GM12891 (cell line): Measurements from ENCODE around the gene GPC6.

Experiments
- DNase-seq: peaks from one replicate; pipeline ENCODE4 v3.0.0; 2011; ENCODE audit warnings: low spot score; ENCODE audit not compliant: insufficient read length
- FAIRE-seq: peaks from 2 replicates; lab custom pipeline; 2011; peaks lifted over from hg19 to GRCh38; lab: Jason Lieb, UNC
- PAX5 ChIP-seq: IDR thresholded peaks from 2 replicates; pipeline ENCODE4 v1.6.1; 2011; ENCODE audit warnings: low read length, moderate library complexity, mild to moderate bottlenecking; ENCODE audit not compliant: insufficient read depth, severe bottlenecking
- POLR2A ChIP-seq: IDR thresholded peaks from 2 replicates; pipeline ENCODE4 v1.6.1; 2011; ENCODE audit warnings: low read depth, low read length, control low read depth
- POLR2AphosphoS5 ChIP-seq: IDR thresholded peaks from 2 replicates; pipeline ENCODE4 v1.6.1; 2011; ENCODE audit warnings: low read depth, low read length, control low read depth
- POU2F2 ChIP-seq: IDR thresholded peaks from 2 replicates; pipeline ENCODE4 v1.6.1; 2011; ENCODE audit warnings: low read depth, mild to moderate bottlenecking, control low read depth, low read length, moderate library complexity
- SPI1 ChIP-seq: IDR thresholded peaks from 2 replicates; pipeline ENCODE4 v1.6.1; 2011; ENCODE audit warnings: low read depth, low read length, control low read depth
- TAF1 ChIP-seq: IDR thresholded peaks from 2 replicates; pipeline ENCODE4 v1.6.1; 2011; ENCODE audit warnings: low read depth, low read length, control low read depth

GPC6 gene

DNA sequence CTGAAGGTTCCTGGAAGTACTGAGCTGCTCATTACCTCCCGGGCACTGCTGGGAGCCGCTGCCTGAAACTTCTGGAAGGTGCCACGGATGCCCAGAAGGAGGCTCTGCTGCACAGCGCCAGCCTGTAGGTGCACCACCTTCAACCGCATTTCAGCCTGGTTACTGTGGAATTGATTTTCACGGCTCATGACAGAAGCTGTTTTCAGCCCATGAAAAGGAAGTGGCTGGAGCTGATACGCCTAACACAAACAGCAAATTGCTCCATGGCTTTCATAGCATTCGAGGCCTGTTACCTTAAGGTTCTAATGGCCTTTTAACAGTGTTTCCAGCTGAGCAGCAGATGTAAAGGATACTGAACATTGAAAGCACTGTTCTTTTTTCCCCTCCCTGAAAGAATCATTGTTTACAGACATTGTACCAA lies 22.0 kb downstream of the GPC6 start:
- TF ChIP-seq SPI1 (no peak), PAX5 (no peak), POLR2AphosphoS5 (no peak), POU2F2 (no peak), TAF1 (no peak), POLR2A (no peak)
- no peak for DNase-seq

GRCh38 chr13:93249364-93250306 lies 23.0 kb downstream of the GPC6 start:
- DNase-seq (no peak), FAIRE-seq (no peak)
- TF ChIP-seq POLR2AphosphoS5 (no peak), POLR2A (no peak), PAX5 (no peak), TAF1 (no peak), SPI1 (no peak), POU2F2 (no peak)

More for the DNA sequence above, 22.0 kb downstream of the GPC6 start:
- FAIRE-seq, result no peak

- TF ChIP-seq TAF1 (no peak), PAX5 (no peak), POU2F2 (no peak), POLR2AphosphoS5 (no peak), POLR2A (no peak)
- no peak for FAIRE-seq
- DNase-seq, result no peak
Observed at GRCh38 chr13:93254775-93255174, 28.2 kb downstream of the GPC6 start.

GRCh38 chr13:93256998-93257397 lies 30.4 kb downstream of the GPC6 start:
- FAIRE-seq (no peak), DNase-seq (no peak)
- TF ChIP-seq POLR2AphosphoS5 (no peak), TAF1 (no peak)

- FAIRE-seq, result no peak
- TF ChIP-seq SPI1 (no peak), TAF1 (no peak)
- DNase-seq, result no peak
Observed at GRCh38 chr13:93259527-93260080, 33.0 kb downstream of the GPC6 start.

DNA sequence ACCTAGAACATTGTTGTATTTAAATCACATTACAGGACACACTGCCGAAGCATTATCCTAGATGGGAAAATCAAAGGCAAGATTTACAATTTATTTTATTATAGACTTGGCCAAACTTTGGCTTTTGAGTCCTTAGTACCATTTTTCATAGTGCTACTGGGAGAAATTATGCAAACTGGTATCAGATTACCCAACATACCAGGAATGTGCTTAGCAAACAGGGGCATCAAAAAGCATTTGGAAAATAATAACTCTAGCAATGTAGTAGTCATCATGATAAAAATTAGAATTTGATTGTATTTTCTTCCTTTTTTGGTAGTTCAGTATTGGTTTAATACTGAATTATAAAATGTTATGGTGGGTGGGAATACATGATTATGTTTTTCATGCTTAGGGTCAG lies 34.0 kb downstream of the GPC6 start:
- FAIRE-seq (no peak), DNase-seq (no peak)
- TF ChIP-seq TAF1, result no peak
- TF ChIP-seq POU2F2, result no peak
- no peak for TF ChIP-seq PAX5
- TF ChIP-seq SPI1, result no peak
- no peak for TF ChIP-seq POLR2AphosphoS5
- no peak for TF ChIP-seq POLR2A

DNA sequence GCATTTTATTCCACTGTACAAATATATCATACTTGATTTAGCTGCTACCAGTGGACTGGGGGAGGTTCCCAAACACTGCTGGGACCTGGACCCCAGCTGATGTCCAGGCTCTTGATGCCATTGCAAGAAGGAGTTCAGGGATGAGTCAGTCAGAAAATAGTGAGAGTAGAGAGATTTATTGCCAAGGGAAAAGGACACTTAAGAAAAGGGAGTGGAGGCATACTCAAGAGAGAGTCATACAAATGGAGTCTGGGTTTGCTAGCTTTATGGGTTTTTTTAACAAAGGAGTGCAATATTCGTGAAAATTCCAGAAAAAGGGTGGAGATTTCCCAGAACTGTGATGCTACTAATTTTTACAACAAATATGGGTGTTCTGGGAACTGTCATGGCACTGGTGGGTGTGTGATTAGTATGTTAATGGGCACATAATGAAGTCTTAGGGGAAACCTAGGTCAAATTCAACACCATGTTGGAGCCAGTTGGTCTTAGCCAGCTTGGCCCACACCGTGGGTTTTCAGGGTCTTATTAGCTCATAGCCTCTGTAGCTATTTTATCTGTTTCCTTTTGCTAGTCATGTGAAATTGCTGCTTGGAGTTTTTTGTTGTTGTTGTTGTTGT lies 36.2 kb downstream of the GPC6 start:
- DNase-seq (no peak), FAIRE-seq (no peak)
- TF ChIP-seq POLR2AphosphoS5 (no peak), TAF1 (no peak), SPI1 (no peak)

- DNase-seq (no peak), FAIRE-seq (no peak)
- TF ChIP-seq POU2F2 (no peak), POLR2AphosphoS5 (no peak), SPI1 (no peak), POLR2A (no peak), PAX5 (no peak), TAF1 (no peak)
Observed at GRCh38 chr13:93264876-93265275, 38.3 kb downstream of the GPC6 start.

DNA sequence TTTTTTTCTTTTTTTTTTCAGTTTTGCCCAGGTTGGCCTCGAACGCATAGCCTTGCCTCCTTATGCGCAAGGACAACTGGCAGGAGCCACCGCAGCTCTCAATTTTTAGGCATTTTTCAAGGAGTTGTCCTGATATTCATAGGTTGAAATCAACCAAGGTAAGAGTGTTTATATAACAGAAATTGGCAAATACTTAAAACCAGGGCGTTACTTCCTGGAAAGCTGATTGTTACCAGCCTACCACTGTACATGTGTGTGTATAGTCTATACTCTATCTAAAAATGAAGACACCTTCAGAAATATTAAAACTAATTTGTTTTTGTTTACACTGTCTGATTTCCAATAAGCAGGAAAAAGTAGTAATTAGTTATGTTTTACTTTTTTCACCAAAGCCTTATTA lies 39.2 kb downstream of the GPC6 start:
- TF ChIP-seq SPI1 (no peak), POU2F2 (no peak), POLR2AphosphoS5 (no peak), PAX5 (no peak), TAF1 (no peak)
- DNase-seq (no peak), FAIRE-seq (no peak)

GRCh38 chr13:93266681-93267080 lies 40.1 kb downstream of the GPC6 start:
- FAIRE-seq (no peak), DNase-seq (no peak)
- TF ChIP-seq TAF1 (no peak), SPI1 (no peak), POLR2A (no peak), POU2F2 (no peak), PAX5 (no peak), POLR2AphosphoS5 (no peak)
